ENCODE results near the gene TNFSF8. TPM values are rescaled to one million over a fixed set of nuclear protein-coding genes. Genes with fewer than 3 reads are reported as not detected.

TNFSF8 gene
- total and polyA plus RNA-seq, 2 of the 4 experiments (the other 2 are of a cell fraction): not detected

DNA sequence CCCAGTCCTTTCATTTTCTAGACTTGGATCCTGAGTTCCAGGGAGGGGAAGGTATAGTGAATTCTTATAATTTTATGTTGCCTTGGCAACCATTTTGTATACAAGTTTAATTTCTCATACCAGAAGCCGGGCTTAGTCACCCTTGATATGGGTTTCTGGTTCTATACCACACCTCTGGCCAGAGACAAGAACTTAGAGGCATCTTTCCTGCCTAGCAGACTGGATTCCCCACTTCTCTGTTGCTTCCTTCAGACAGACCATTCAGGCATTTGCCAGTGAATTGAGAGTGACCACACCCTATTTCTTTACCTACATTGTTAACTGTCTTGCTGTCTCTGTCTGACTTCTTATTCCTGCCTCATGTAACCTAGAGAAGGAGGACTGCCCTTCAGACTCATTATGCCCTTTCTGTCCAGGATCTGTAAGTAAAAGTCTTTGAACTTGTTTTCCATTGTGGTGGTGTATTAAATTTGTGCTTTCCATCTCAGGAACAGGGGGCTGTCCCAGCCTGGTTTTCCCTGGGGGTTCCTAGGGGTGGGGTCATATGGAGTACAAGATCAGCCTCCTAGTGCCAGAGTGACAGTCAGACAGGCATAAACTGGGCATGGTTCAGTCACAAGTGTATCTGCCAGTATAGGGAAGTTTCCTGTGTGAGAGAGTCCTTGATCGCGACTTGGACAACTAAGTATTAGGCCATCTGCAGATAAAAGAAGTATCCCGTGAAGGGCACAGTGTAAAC is 27.4 kb downstream of the TNFSF8 start:
- Histone ChIP-seq H2BK15ac (ENCODE audit: low read depth, low read length) (peak overlapping the region; percentile 78; the same call in 2 of the 3 replicates), H2BK120ac (ENCODE audit: low read depth, low read length) (peak overlapping the region; percentile 88), H2BK5ac (ENCODE audit: low read depth, low read length, poor library complexity, severe bottlenecking) (no peak overlapping the region), H3K9ac (ENCODE audit: low read depth, low read length) (no peak overlapping the region), H3K4ac (ENCODE audit: low read depth, low read length) (peak overlapping the region; percentile 62), H2AK9ac (replicated peaks; ENCODE audit: low read depth, low read length, poor library complexity) (no peak overlapping the region), H3K36me3 (ENCODE audit: control insufficient read depth, insufficient read depth, low read length) (no peaks in the 10 kb centered on the region), H2BK20ac (ENCODE audit: low read depth, low read length) (peak overlapping the region; percentile 96), H3K27me3 (ENCODE audit: control insufficient read depth, insufficient read depth, low read length) (no peaks in the 10 kb centered on the region), H4K8ac (ENCODE audit: low read depth in 2 of 2, low read length in 2 of 2) (peak overlapping the region in 1 of 2 experiments; percentile 78; a peak in 3 of 4 replicates), H2AFZ (replicated peaks; ENCODE audit: low read length, poor library complexity) (no peak overlapping the region), H3K27ac (ENCODE audit: insufficient read depth, low read length) (no peak overlapping the region), H3K18ac (ENCODE audit: low read depth, low read length) (peak overlapping the region; percentile 87), H3K4me1 (ENCODE audit: control insufficient read depth, insufficient read depth, low read length) (peaks cover 31% of the 10 kb centered on the region), H4K20me1 (ENCODE audit: insufficient read depth, low read length) (peaks cover 3% of the 10 kb centered on the region; the same call in 1 of the 2 replicates), H4K91ac (ENCODE audit: insufficient read depth, low read depth, low read length) (peak overlapping the region; percentile 86), H3K23ac (ENCODE audit: low read depth, low read length) (peak overlapping the region; percentile 41; the same call in 1 of the 2 replicates), H3K14ac (replicated peaks; ENCODE audit: low read depth, low read length) (peak overlapping the region; percentile 86), H3K4me2 (ENCODE audit: low read depth, low read length) (no peak overlapping the region), H2AK5ac (ENCODE audit: low read depth, low read length) (peak overlapping the region; percentile 52), H3K9me3 (ENCODE audit: control insufficient read depth, insufficient read depth, low read length) (no peaks in the 10 kb centered on the region), H3K79me1 (ENCODE audit: low read depth in 1 of 2, low read length in 2 of 2) (no peaks in the 10 kb centered on the region), H4K5ac (ENCODE audit: low read depth, low read length) (peak overlapping the region; percentile 81), H3K56ac (ENCODE audit: extremely low read depth, insufficient read depth, low read length) (no peak overlapping the region), H3K4me3 (ENCODE audit: insufficient read depth, low read depth, low read length) (no peak overlapping the region), H3K9me1 (ENCODE audit: insufficient read depth, low read length) (peaks cover 23% of the 10 kb centered on the region)
- 60% methylated on average over 1 of the region's 4 CpGs; no CpG with 5 or more reads in 1 of the 2 experiments for WGBS, 2 experiments (ENCODE audit: extremely low coverage in 2 of 2, insufficient read length in 1 of 2)
- dilution Hi-C loops (cut with HindIII; ENCODE audit: low sequenced_read_pairs, unreplicated experiment): no loop called here
- ATAC-seq (ENCODE audit: low read depth) (no peak), DNase-seq (peak; percentile 51)
- intact Hi-C loops (cut with micrococcal nuclease): loop anchor here (10.0 kb wide), 2 partner anchors 468 to 498 kb away; no protein-coding TSS in a partner anchor
- in situ Hi-C loops (cut with MboI; ENCODE audit: low sequenced_read_pairs): loop anchor here (5.0 to 10.0 kb wide), 2 partner anchors 226 to 498 kb away; no protein-coding TSS in a partner anchor
- TF ChIP-seq, protein P1, sequence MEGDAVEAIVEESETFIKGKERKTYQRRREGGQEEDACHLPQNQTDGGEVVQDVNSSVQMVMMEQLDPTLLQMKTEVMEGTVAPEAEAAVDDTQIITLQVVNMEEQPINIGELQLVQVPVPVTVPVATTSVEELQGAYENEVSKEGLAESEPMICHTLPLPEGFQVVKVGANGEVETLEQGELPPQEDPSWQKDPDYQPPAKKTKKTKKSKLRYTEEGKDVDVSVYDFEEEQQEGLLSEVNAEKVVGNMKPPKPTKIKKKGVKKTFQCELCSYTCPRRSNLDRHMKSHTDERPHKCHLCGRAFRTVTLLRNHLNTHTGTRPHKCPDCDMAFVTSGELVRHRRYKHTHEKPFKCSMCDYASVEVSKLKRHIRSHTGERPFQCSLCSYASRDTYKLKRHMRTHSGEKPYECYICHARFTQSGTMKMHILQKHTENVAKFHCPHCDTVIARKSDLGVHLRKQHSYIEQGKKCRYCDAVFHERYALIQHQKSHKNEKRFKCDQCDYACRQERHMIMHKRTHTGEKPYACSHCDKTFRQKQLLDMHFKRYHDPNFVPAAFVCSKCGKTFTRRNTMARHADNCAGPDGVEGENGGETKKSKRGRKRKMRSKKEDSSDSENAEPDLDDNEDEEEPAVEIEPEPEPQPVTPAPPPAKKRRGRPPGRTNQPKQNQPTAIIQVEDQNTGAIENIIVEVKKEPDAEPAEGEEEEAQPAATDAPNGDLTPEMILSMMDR (conservative IDR thresholded peaks at IDR 0.05; ENCODE audit: low read depth, low read length): no peak
- TF ChIP-seq CEBPB (IDR thresholded peaks at IDR 0.05; ENCODE audit: low read depth, low read length) (no peak), POLR2A (IDR thresholded peaks at IDR 0.05; ENCODE audit: low read depth, low read length) (no peak)
- POLR2A ChIA-PET (ENCODE audit: unreplicated experiment): no interaction called here
- no TSS peak for BruUV-seq (replicated peaks)
- CTCF ChIA-PET: interaction anchor here (0.6 kb wide), 1 partner anchor 140 kb away, joined by 3 read pairs; no protein-coding TSS in a partner anchor

Data from IMR-90 (cell line).